ENCODE data around the gene SP100. TPM values are rescaled to one million over a fixed set of nuclear protein-coding genes. Genes with fewer than 3 reads are reported as not detected.

Gene SP100
- total and polyA plus RNA-seq, 7 experiments from 2014 or later: 103 to 391 (median 211) TPM

DNA sequence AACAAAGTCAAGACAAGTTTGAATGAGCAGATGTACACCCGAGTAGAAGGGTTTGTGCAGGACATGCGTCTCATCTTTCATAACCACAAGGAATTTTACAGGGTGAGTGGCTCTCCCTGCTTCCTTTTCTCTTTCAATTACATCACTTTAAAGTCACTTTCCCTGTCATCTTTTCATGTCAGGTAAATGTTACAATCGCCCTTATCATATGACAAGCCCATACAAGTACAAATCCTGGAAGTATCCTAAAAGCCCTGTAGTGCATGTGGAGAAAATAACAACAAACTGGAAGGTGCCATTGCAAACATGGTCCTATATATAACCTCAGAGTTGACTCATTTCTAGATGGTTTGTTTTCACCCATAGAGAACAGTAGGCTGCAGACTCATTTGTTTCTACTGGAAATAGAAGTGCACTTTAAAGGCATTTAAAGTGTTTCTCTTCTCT lies 126.0 kb downstream of the SP100 start:
- Mint-ChIP-seq H3K9me3 (peaks cover 6 to 36% (median 16%) of the 10 kb centered on the region in 11 donors), H3K27me3 (no peaks in the 10 kb centered on the region), H3K27ac (peak overlapping the region in 5 of 9 donors; percentile 12 to 57 (median 29)), H3K4me3 (no peak overlapping the region), H3K4me1 (peaks cover 0 to 29% (median 0%) of the 10 kb centered on the region in 7 donors), H3K36me3 (peaks cover 46 to 78% (median 73%) of the 10 kb centered on the region in 5 donors)
- Histone ChIP-seq H3K27me3 (ENCODE audit: control insufficient read depth in 2 of 2, insufficient read depth in 2 of 2, low read length in 2 of 2) (no peaks in the 10 kb centered on the region), H3K36me3 (ENCODE audit: control insufficient read depth in 2 of 3, insufficient read depth in 3 of 3, low read length in 3 of 3) (peaks cover 0 to 47% (median 6%) of the 10 kb centered on the region in 3 experiments), H3K9me3 (ENCODE audit: control insufficient read depth in 2 of 3, low read length in 3 of 3) (no peaks in the 10 kb centered on the region), H3K4me1 (ENCODE audit: control insufficient read depth in 2 of 2, insufficient read depth in 2 of 2, low read length in 2 of 2) (no peaks in the 10 kb centered on the region), H3K4me3 (ENCODE audit: low read length) (no peak overlapping the region), H3K27ac (ENCODE audit: low read depth, low read length) (no peak overlapping the region)
- ChIA-PET POLR2A (no interaction called here), CTCF (no interaction called here)
- DNase-seq: no peak
- intact Hi-C loops (cut with micrococcal nuclease): no loop called here
- ATAC-seq: no peak

DNA sequence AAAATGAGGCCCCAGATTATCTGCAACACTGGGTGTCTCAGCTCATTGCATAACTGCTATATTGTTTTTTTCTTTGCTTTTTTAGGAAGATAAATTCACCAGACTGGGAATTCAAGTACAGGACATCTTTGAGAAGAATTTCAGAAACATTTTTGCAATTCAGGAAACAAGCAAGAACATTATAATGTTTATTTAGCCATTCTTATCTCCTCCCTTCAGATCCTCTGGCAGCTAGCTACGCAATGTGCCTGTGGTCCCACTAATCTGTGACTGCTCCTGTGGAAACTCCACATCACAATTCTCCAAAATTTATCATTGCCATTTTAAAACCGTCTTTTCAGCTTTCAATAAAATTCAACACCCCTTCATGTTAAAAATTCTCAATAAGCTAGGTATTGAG lies 126.8 kb downstream of the SP100 start:
- ChIA-PET CTCF (no interaction called here), POLR2A (no interaction called here)
- Mint-ChIP-seq H3K9me3 (peaks cover 6 to 36% (median 16%) of the 10 kb centered on the region in 11 donors), H3K27me3 (no peaks in the 10 kb centered on the region), H3K27ac (peak overlapping the region in 1 of 9 donors; percentile 14), H3K4me1 (peaks cover 0 to 22% (median 0%) of the 10 kb centered on the region in 7 donors), H3K4me3 (no peak overlapping the region), H3K36me3 (peaks cover 46 to 72% (median 68%) of the 10 kb centered on the region in 5 donors)
- intact Hi-C loops (cut with micrococcal nuclease): no loop called here
- H3K4me3 ChIP-seq (ENCODE audit: low read length): no peak overlapping the region
- no peak for ATAC-seq
- no peak overlapping the region for H3K27ac ChIP-seq (ENCODE audit: low read depth, low read length)
- no peaks in the 10 kb centered on the region for H3K9me3 ChIP-seq (ENCODE audit: control insufficient read depth in 2 of 3, low read length in 3 of 3)
- H3K27me3 ChIP-seq (ENCODE audit: control insufficient read depth in 2 of 2, insufficient read depth in 2 of 2, low read length in 2 of 2): no peaks in the 10 kb centered on the region
- H3K4me1 ChIP-seq (ENCODE audit: control insufficient read depth in 2 of 2, insufficient read depth in 2 of 2, low read length in 2 of 2): no peaks in the 10 kb centered on the region
- peaks cover 0 to 47% (median 6%) of the 10 kb centered on the region in 3 experiments for H3K36me3 ChIP-seq (ENCODE audit: control insufficient read depth in 2 of 3, insufficient read depth in 3 of 3, low read length in 3 of 3)
- no peak for DNase-seq

- H3K27ac Mint-ChIP-seq: peak overlapping the region in 1 of 9 donors; percentile 64
Measured at GRCh38 chr2:230552181-230552580, 136.2 kb downstream of the SP100 start.

DNA sequence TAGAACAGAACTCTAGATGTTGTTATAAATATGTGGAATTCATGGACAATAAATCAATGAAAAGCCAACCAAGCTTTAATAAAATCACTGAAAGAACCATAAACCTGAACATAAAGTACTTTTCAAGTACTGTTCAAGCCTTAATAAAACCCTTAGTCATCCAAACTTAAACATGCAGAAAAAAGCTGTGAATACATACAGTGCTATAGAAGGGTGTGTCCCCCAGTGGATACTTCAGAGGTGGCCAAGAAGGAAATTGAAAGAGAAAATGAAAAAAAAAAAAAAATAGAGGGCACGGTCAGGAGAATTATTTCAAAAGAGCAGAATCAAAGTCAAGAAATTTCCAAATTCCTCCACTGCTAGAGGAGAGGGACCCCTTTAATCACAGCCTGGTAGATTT lies 141.1 kb downstream of the SP100 start:
- peaks cover 0 to 24% (median 5%) of the 10 kb centered on the region in 11 donors for H3K9me3 Mint-ChIP-seq
- Histone ChIP-seq H3K4me1 (ENCODE audit: control insufficient read depth in 2 of 2, insufficient read depth in 2 of 2, low read length in 2 of 2) (peaks cover 4% of the 10 kb centered on the region in 2 donors), H3K36me3 (ENCODE audit: control insufficient read depth in 2 of 3, insufficient read depth in 3 of 3, low read length in 3 of 3) (no peaks in the 10 kb centered on the region), H3K4me3 (ENCODE audit: low read length) (no peak overlapping the region), H3K9me3 (ENCODE audit: control insufficient read depth in 2 of 3, low read length in 3 of 3) (no peaks in the 10 kb centered on the region), H3K27ac (ENCODE audit: low read depth, low read length) (no peak overlapping the region), H3K27me3 (ENCODE audit: control insufficient read depth in 2 of 2, insufficient read depth in 2 of 2, low read length in 2 of 2) (no peaks in the 10 kb centered on the region)
- H3K4me1 Mint-ChIP-seq: peaks cover 9 to 13% (median 10%) of the 10 kb centered on the region in 7 donors
- DNase-seq (no peak), ATAC-seq (no peak)
- peaks cover 0 to 26% (median 0%) of the 10 kb centered on the region in 5 donors for H3K36me3 Mint-ChIP-seq
- ChIA-PET CTCF (interaction anchor here (1.1 kb wide), 1 partner anchor 19 kb away, joined by 4 read pairs; no protein-coding TSS in a partner anchor), POLR2A (no interaction called here)
- peaks cover 0 to 18% (median 0%) of the 10 kb centered on the region in 5 donors for H3K27me3 Mint-ChIP-seq
- no peak overlapping the region for H3K4me3 Mint-ChIP-seq
- intact Hi-C loops (cut with micrococcal nuclease): no loop called here
- no peak overlapping the region for H3K27ac Mint-ChIP-seq

More at GRCh38 chr2:230552181-230552580, 136.2 kb downstream of the SP100 start:
- CTCF ChIA-PET: no interaction called here
- Histone ChIP-seq H3K4me3 (ENCODE audit: low read length) (no peak overlapping the region), H3K36me3 (ENCODE audit: control insufficient read depth in 2 of 3, insufficient read depth in 3 of 3, low read length in 3 of 3) (no peaks in the 10 kb centered on the region), H3K9me3 (ENCODE audit: control insufficient read depth in 2 of 3, low read length in 3 of 3) (no peaks in the 10 kb centered on the region), H3K27ac (ENCODE audit: low read depth, low read length) (no peak overlapping the region), H3K4me1 (ENCODE audit: control insufficient read depth in 2 of 2, insufficient read depth in 2 of 2, low read length in 2 of 2) (peaks cover 4% of the 10 kb centered on the region in 2 donors), H3K27me3 (ENCODE audit: control insufficient read depth in 2 of 2, insufficient read depth in 2 of 2, low read length in 2 of 2) (no peaks in the 10 kb centered on the region)
- ATAC-seq (no peak), DNase-seq (no peak)
- Mint-ChIP-seq H3K9me3 (peaks cover 0 to 14% (median 0%) of the 10 kb centered on the region in 11 donors), H3K27me3 (peaks cover 0 to 3% (median 0%) of the 10 kb centered on the region in 5 donors), H3K4me1 (peaks cover 9 to 13% (median 10%) of the 10 kb centered on the region in 7 donors), H3K4me3 (no peak overlapping the region), H3K36me3 (peaks cover 0 to 27% (median 0%) of the 10 kb centered on the region in 5 donors)
- POLR2A ChIA-PET: no interaction called here
- intact Hi-C loops (cut with micrococcal nuclease): no loop called here

GRCh38 chr2:230564805-230565779 lies 149.1 kb downstream of the SP100 start:
- Mint-ChIP-seq H3K27ac (peak overlapping the region in 3 of 9 donors; percentile 4 to 76 (median 68)), H3K27me3 (peaks cover 0 to 3% (median 0%) of the 10 kb centered on the region in 5 donors), H3K36me3 (peaks cover 0 to 13% (median 0%) of the 10 kb centered on the region in 5 donors), H3K4me1 (peaks cover 0 to 20% (median 5%) of the 10 kb centered on the region in 7 donors), H3K9me3 (peaks cover 0 to 16% (median 2%) of the 10 kb centered on the region in 11 donors), H3K4me3 (peak overlapping the region in 3 of 10 donors; percentile 3 to 60 (median 8))
- ChIA-PET CTCF (no interaction called here), POLR2A (interaction anchor here (0.7 kb wide), 1 partner anchor 33 kb away, joined by 3 read pairs; no protein-coding TSS in a partner anchor)
- Histone ChIP-seq H3K36me3 (ENCODE audit: control insufficient read depth in 2 of 3, insufficient read depth in 3 of 3, low read length in 3 of 3) (no peaks in the 10 kb centered on the region), H3K4me3 (ENCODE audit: low read length) (no peak overlapping the region), H3K27ac (ENCODE audit: low read depth, low read length) (no peak overlapping the region), H3K9me3 (ENCODE audit: control insufficient read depth in 2 of 3, low read length in 3 of 3) (no peaks in the 10 kb centered on the region), H3K27me3 (ENCODE audit: control insufficient read depth in 2 of 2, insufficient read depth in 2 of 2, low read length in 2 of 2) (no peaks in the 10 kb centered on the region), H3K4me1 (ENCODE audit: control insufficient read depth in 2 of 2, insufficient read depth in 2 of 2, low read length in 2 of 2) (no peaks in the 10 kb centered on the region)
- intact Hi-C loops (cut with micrococcal nuclease): no loop called here
- ATAC-seq (peak; percentile 53), DNase-seq (no peak)

DNA sequence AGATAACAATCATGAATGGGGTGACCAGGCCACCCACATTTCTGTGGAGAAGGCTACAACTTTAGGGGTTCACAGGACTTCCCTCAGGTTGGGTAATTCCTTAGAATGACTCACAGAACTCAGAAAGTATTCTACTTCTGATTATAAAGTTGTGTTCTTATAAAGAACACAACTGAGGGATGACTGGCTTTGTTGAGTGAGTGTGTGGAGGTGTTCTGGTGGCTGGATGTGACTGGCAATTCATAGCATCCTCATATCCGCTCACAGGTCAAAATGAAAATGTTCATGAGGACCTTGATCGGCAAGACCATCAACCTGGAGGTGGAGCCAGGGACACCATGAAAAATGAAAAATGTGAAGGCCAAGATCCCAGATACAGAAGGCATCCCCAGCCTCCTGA lies 153.3 kb downstream of the SP100 start:
- ChIA-PET POLR2A (no interaction called here), CTCF (no interaction called here)
- ATAC-seq (no peak), DNase-seq (no peak)
- H3K4me1 ChIP-seq (ENCODE audit: control insufficient read depth in 2 of 2, insufficient read depth in 2 of 2, low read length in 2 of 2): no peaks in the 10 kb centered on the region
- peaks cover 0 to 12% (median 7%) of the 10 kb centered on the region in 3 experiments for H3K9me3 ChIP-seq (ENCODE audit: control insufficient read depth in 2 of 3, low read length in 3 of 3)
- peak overlapping the region in 1 of 9 donors; percentile 59 for H3K27ac Mint-ChIP-seq
- H3K4me3 Mint-ChIP-seq: no peak overlapping the region
- no peaks in the 10 kb centered on the region for H3K36me3 ChIP-seq (ENCODE audit: control insufficient read depth in 2 of 3, insufficient read depth in 3 of 3, low read length in 3 of 3)
- H3K4me1 Mint-ChIP-seq: peaks cover 0 to 17% (median 7%) of the 10 kb centered on the region in 7 donors
- no peaks in the 10 kb centered on the region for H3K27me3 ChIP-seq (ENCODE audit: control insufficient read depth in 2 of 2, insufficient read depth in 2 of 2, low read length in 2 of 2)
- H3K9me3 Mint-ChIP-seq: peaks cover 11 to 44% (median 20%) of the 10 kb centered on the region in 11 donors
- peaks cover 5 to 31% (median 17%) of the 10 kb centered on the region in 5 donors for H3K36me3 Mint-ChIP-seq
- H3K27ac ChIP-seq (ENCODE audit: low read depth, low read length): no peak overlapping the region
- intact Hi-C loops (cut with micrococcal nuclease): no loop called here
- no peak overlapping the region for H3K4me3 ChIP-seq (ENCODE audit: low read length)
- H3K27me3 Mint-ChIP-seq: no peaks in the 10 kb centered on the region

Measured in naive thymus-derived CD4-positive, alpha-beta T cell (primary cell).